Measurements from ENCODE around the gene GINS1. TPM values are rescaled to one million over a fixed set of nuclear protein-coding genes. Genes with fewer than 3 reads are reported as not detected.

The GINS1 gene
- total and polyA plus RNA-seq, 2 donors (not counting 3 experiments of a cell fraction or from before 2014, with no cell fraction given): 8.2 to 26.3 TPM

GRCh38 chr20:25495189-25495824 is 87.8 kb downstream of the GINS1 start:
- FAIRE-seq (no peak), DNase-seq (ENCODE audit: low read depth, low spot score) (no peak)
- H3K36me3 ChIP-seq (ENCODE audit: control insufficient read depth in 2 of 2, extremely low read depth in 1 of 2, insufficient read depth in 2 of 2, low read length in 2 of 2): peaks cover 0 to 10% of the 10 kb centered on the region in 2 experiments
- H4K20me1 ChIP-seq (replicated peaks; ENCODE audit: control insufficient read depth, extremely low read depth, insufficient read depth, low read length): no peaks in the 10 kb centered on the region
- no peaks in the 10 kb centered on the region for H3K9me3 ChIP-seq (replicated peaks; ENCODE audit: control insufficient read depth, insufficient read depth, low read length)
- no peak overlapping the region for H3K4me3 ChIP-seq (replicated peaks in 1 of 3; ENCODE audit: insufficient read depth in 1 of 3, low read depth in 1 of 3, low read length in 3 of 3)
- CTCF ChIA-PET: no interaction called here
- H3K4me2 ChIP-seq (ENCODE audit: insufficient read depth, low read length): no peak overlapping the region
- no peaks in the 10 kb centered on the region for H3K27me3 ChIP-seq (ENCODE audit: control insufficient read depth in 2 of 2, insufficient read depth in 2 of 2, low read length in 2 of 2)
- H3K27ac ChIP-seq (ENCODE audit: insufficient read depth, low read depth, low read length): no peak overlapping the region
- no TSS peak for BruUV-seq (replicated peaks)
- no peak for TF ChIP-seq POLR2A (IDR thresholded peaks at IDR 0.05; ENCODE audit: low read depth, low read length)
- no peak for TF ChIP-seq JUN (IDR thresholded peaks at IDR 0.05; ENCODE audit: borderline replicate concordance, insufficient read depth, insufficient read length, low read depth)
- TF ChIP-seq EZH2 (IDR thresholded peaks at IDR 0.05; ENCODE audit: borderline replicate concordance, low read depth, low read length, severe bottlenecking): no peak
- H3K4me1 ChIP-seq (ENCODE audit: control insufficient read depth, extremely low read depth, insufficient read depth, low read length): no peaks in the 10 kb centered on the region
- intact Hi-C loops (cut with micrococcal nuclease): no loop called here
- no peak overlapping the region for H2AFZ ChIP-seq (ENCODE audit: low read depth, low read length)
- no peaks in the 10 kb centered on the region for H3K9me1 ChIP-seq (replicated peaks; ENCODE audit: control insufficient read depth, extremely low read depth, insufficient read depth, low read length)
- POLR2A ChIA-PET: no interaction called here
- no peak overlapping the region for H3K9ac ChIP-seq (replicated peaks; ENCODE audit: extremely low read depth, insufficient read depth, low read length)
- dilution Hi-C loops (cut with MboI; ENCODE audit: extremely low pct_ligation_motif_present, low sequenced_read_pairs): no loop called here
- no peaks in the 10 kb centered on the region for H3K79me2 ChIP-seq (ENCODE audit: control insufficient read depth, insufficient read depth, low read length)

DNA sequence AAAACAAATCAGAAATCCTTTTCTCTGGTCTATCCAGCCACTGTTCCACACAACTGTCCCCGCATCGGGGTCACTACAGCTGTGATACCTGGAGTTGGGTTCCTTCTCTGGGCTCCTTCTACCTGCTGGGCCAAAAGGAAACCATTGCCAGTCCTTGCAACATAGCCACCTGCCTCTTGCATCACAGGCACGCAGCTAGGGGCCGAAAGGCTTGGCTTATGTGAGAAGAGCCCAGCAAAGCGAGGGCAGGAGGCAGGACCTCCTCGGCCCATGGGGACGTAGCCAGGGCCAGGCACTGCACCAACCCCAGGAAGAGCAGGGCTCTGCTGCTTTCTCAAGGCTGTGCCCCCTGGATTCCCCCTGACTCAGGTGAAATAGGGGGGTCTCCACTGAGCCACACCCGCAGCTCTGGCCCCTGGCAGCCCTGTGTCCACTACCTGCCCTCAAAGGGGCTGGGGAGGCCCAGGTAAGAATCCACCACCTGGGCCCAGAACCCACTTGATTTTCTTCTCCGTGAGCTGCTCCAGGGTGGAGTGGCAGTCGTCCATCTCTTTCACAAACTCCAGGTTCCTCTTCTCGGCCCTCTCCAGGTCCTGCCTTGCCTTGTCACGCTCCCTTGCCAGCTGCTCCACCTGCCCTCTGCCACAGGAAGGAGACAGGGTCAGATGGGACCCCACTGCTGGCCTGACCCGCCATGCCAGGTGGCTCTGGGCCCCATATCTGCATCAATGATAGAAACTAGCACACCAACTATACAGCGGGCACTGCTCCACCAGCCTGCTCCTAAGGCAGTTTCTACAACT is 88.9 kb downstream of the GINS1 start:
- BruUV-seq (replicated peaks): no TSS peak
- POLR2A ChIA-PET: interaction anchor here (0.6 kb wide), 1 partner anchor 105 kb away, joined by 6 read pairs; the partner anchor contains the start of gene ABHD12
- no peak for FAIRE-seq

More for the DNA sequence above, 88.9 kb downstream of the GINS1 start:
- dilution Hi-C loops (cut with MboI; ENCODE audit: extremely low pct_ligation_motif_present, low sequenced_read_pairs): no loop called here
- no peaks in the 10 kb centered on the region for H3K9me3 ChIP-seq (replicated peaks; ENCODE audit: control insufficient read depth, insufficient read depth, low read length)
- CTCF ChIA-PET: no interaction called here
- H3K4me3 ChIP-seq (replicated peaks in 1 of 3; ENCODE audit: insufficient read depth in 1 of 3, low read depth in 1 of 3, low read length in 3 of 3): no peak overlapping the region
- intact Hi-C loops (cut with micrococcal nuclease): no loop called here
- no peak overlapping the region for H3K27ac ChIP-seq (ENCODE audit: insufficient read depth, low read depth, low read length)
- H3K79me2 ChIP-seq (ENCODE audit: control insufficient read depth, insufficient read depth, low read length): no peaks in the 10 kb centered on the region
- H3K9ac ChIP-seq (replicated peaks; ENCODE audit: extremely low read depth, insufficient read depth, low read length): no peak overlapping the region
- TF ChIP-seq JUN (IDR thresholded peaks at IDR 0.05; ENCODE audit: borderline replicate concordance, insufficient read depth, insufficient read length, low read depth): no peak
- no peak for TF ChIP-seq POLR2AphosphoS5 (IDR thresholded peaks at IDR 0.05; ENCODE audit: insufficient read depth, low read depth, low read length)
- no peak for TF ChIP-seq MYC (IDR thresholded peaks at IDR 0.05; ENCODE audit: low read depth, low read length)
- no peak for TF ChIP-seq MAX (IDR thresholded peaks at IDR 0.05; ENCODE audit: insufficient read depth, insufficient read length)
- TF ChIP-seq EZH2 (IDR thresholded peaks at IDR 0.05; ENCODE audit: borderline replicate concordance, low read depth, low read length, severe bottlenecking): no peak
- no peak for TF ChIP-seq POLR2A (IDR thresholded peaks at IDR 0.05; ENCODE audit: low read depth, low read length)
- TF ChIP-seq CTCF (IDR thresholded peaks at IDR 0.05; ENCODE audit: extremely low read depth in 1 of 2, insufficient read depth in 1 of 2, low read depth in 1 of 2, low read length in 2 of 2): no peak
- TF ChIP-seq FOS (IDR thresholded peaks at IDR 0.05; ENCODE audit: borderline replicate concordance, insufficient read depth, low read length): no peak
- TF ChIP-seq GATA2 (IDR thresholded peaks at IDR 0.05; ENCODE audit: insufficient read depth, insufficient read length, low read depth, low read length): no peak
- H3K4me2 ChIP-seq (ENCODE audit: insufficient read depth, low read length): no peak overlapping the region
- H3K9me1 ChIP-seq (replicated peaks; ENCODE audit: control insufficient read depth, extremely low read depth, insufficient read depth, low read length): no peaks in the 10 kb centered on the region
- H3K4me1 ChIP-seq (ENCODE audit: control insufficient read depth, extremely low read depth, insufficient read depth, low read length): no peaks in the 10 kb centered on the region
- no peaks in the 10 kb centered on the region for H4K20me1 ChIP-seq (replicated peaks; ENCODE audit: control insufficient read depth, extremely low read depth, insufficient read depth, low read length)
- no peak for DNase-seq (ENCODE audit: low read depth, low spot score)
- H3K36me3 ChIP-seq (ENCODE audit: control insufficient read depth in 2 of 2, extremely low read depth in 1 of 2, insufficient read depth in 2 of 2, low read length in 2 of 2): peaks cover 0 to 5% of the 10 kb centered on the region in 2 experiments
- no peak overlapping the region for H2AFZ ChIP-seq (ENCODE audit: low read depth, low read length)
- H3K27me3 ChIP-seq (ENCODE audit: control insufficient read depth in 2 of 2, insufficient read depth in 2 of 2, low read length in 2 of 2): no peaks in the 10 kb centered on the region

Data from endothelial cell of umbilical vein (primary cell).